Measurements from ENCODE around the gene TBC1D10B.
"Not testable (repeated sequence)": the region's sequence is repeated elsewhere in the genome, so short reads cannot be mapped to it uniquely, and the experiment has no call there.

TBC1D10B gene

DNA sequence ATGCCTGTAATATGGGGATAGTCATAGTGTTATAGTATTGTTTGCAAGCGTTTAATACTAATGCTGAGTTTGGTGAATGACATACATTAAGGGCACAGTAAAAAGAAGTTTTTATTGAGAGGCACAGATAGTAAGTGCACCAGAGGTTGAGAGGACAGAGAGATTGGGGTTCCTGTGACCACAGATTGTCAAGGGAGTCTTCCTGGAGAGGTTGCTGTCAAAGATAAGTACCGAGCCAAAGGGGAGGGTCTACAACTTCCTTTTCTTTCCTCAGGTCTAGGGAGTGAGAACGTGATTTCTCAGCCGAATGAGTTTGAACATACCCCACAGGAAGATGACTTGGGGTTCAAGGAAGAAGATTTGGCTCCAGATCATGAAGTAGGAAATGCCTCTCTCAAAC, 26.8 kb upstream of the TBC1D10B start:
- DNase-seq (ENCODE audit: low read depth) = no peak

DNA sequence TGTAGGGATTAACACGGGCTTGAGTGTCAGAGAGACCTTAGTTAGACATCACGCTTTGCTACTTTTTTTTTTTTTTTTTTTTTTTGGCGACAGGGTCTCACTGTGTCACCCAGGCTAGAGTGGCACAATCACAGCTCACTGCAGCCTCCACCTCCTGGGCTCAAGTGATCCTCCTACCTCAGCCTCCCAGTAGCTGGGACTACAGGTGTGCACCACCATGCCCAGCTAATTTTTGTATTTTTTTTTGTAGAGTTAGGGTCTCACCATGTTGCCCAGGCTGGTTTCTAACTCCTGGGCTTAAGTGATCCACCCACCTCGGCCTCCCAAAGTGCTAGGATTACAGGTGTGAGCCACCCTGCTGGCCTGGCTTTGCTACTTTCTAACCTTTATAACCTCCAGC, 26.3 kb upstream of the TBC1D10B start:
- not testable (repeated sequence) for DNase-seq (ENCODE audit: low read depth)

DNA sequence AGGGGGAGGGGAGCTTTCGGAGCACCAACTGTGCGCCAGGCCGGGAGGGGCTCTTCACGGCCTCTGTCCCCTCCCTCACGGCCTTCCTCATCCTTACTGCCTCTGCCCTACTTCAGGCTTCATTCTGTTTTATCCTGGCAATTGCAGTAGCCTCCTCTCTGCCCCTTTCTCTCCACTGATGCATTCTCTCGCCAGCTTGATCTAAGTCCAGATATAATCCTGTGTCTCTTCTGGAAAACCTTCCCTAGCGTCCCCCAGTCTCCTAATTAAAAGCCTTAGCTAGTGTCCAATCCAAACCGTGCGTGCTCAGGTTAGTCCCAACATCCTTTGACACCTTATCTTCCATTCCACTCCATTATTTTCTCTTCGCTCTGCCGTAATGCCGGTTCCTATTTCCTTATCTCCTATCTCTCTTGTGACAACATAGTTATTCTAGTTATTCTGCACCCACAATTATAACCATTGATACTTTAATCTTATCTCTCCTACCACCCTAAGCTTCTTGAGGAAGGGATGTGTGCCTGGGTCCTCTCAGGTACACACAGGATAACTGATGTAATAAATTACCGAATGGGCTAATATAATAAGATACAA, 25.8 kb upstream of the TBC1D10B start:
- no peak for DNase-seq (ENCODE audit: low read depth)

DNA sequence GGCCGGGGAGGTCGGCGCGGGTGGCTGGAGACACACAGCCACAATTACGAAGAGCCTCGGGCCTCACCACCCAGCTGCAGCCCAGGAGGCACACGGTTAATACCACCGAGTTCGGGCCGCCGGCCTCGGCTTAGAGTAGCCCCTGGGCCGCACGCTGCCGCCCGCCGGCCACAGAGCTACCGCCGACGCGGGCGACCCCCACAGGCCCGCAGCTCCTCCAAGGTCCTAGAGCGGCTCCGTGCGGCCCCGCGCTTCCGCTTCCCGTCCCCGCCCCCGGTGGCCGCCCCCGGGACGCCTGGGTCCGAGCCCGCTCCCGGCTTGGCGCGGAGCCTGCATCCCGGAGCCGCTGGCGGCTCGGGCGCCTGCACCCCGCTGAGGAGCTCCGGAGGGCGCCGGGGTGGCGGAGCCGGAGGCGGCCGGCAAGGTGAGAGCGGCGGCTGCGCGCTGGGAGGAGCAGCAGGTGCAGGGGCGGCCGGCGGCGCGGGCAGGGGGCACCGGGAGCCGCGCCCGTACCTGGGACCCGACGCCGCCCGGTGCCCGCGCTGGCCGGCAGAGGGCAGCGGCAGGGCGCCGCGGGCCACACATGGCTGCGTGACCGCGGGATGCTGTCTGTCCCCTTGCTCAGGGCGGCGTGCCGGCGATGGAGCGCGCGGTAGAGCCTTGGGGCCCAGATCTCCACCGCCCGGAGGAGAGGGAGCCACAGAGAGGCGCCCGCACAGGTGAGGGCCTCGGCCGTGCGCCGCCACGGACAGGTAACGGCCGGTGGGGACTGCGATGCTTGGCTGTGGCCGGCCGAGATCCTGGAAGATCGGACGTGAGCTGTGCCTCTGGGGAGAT, 25.1 kb upstream of the TBC1D10B start, which contains the start of gene ZNF48:
Gene ZNF48 (plus strand): TSS at position 266 of the 837 bp plus-strand sequence. CDS start 375 bp downstream, at position 641.
- no peak for DNase-seq (ENCODE audit: low read depth)

DNA sequence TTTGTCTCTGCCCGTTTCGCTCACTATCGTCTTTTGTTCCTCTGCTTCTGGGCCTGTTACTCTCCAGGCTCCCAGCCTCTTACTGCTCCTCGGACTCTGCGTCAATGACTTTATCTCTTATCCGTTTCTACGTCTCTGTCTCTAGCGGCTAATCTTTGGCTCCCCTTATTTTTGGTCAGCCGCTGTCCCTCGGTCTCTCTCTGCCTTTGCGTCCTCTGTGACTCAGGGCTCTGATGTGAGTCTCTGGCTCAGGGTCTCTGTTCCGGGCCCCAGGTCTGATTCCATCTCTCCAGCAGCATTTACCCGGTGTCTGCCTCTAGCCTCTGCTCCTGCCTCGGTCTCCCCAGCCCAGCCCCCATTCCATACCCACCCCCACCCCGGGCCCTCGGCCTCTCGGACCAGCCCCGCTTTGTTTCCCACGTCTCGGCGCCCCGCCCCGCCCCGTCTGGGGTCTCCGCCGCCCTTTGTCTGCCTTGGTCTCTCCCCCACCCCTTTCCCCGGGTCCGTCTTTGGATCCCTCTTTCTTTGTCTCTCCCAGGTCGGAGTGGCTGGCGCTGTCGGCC, 24.4 kb upstream of the TBC1D10B start:
- no peak for DNase-seq (ENCODE audit: low read depth)

DNA sequence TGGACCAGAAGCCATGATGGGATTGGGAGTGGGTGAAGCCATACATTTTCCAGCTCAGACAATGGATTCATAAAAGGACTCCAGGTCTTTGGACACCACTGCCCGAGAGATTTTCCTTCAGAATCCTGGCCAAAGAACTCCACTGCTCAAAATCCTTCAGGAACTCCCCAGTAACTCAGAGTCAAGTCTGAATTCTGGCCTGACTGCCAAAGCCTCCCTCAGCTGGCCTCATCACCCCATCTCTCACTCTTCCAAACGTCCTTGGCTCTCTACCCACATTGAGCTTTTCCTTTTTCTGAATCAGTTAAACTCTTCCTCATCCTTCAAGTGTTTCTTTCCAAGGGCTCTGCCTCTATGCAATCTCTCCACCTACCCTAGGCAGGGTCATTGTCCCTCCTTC, 13.2 kb upstream of the TBC1D10B start:
- DNase-seq (ENCODE audit: low read depth) = no peak

DNA sequence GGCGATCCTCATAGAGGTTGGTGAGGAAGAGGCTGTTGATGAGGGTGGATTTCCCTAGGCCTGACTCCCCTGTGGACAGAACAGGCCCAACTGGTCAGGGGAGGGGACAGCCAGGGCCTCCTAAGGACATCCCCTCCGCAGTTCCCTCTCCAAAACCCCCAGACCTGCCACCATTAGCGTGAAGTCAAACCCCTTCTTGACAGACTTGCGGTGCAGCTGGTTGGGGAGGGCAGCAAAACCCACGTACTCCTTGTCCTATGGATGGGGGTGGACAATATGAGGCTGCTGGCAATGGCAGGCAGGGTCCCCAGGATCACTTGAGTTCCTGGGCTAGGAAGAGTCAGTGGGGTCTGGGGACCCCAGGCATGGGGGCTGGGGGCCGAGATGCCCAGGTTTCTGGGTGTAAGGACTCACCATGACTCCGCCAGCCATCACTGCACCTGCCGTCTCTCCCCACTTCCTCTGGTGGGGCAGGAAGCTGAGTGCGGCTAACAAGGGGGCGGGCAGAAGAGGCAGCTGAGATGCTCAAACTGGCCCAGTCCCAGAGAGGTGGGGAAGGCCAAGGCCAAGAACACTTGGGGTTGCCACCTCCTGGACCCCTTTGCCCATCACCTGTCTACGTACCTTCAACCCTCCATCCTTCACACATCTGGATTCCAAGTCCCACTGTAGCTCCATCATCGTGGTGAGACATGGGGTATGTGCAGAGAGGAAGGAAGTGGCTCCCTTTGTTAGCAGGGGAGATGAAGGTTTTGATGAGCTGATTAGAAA, 12.0 kb upstream of the TBC1D10B start, which contains the start of gene SEPTIN1:
Gene SEPTIN1 (minus strand): TSS at position 451 of the 771 bp plus-strand sequence. CDS start 19 bp downstream, at position 432.
- DNase-seq (ENCODE audit: low read depth) = no peak

DNA sequence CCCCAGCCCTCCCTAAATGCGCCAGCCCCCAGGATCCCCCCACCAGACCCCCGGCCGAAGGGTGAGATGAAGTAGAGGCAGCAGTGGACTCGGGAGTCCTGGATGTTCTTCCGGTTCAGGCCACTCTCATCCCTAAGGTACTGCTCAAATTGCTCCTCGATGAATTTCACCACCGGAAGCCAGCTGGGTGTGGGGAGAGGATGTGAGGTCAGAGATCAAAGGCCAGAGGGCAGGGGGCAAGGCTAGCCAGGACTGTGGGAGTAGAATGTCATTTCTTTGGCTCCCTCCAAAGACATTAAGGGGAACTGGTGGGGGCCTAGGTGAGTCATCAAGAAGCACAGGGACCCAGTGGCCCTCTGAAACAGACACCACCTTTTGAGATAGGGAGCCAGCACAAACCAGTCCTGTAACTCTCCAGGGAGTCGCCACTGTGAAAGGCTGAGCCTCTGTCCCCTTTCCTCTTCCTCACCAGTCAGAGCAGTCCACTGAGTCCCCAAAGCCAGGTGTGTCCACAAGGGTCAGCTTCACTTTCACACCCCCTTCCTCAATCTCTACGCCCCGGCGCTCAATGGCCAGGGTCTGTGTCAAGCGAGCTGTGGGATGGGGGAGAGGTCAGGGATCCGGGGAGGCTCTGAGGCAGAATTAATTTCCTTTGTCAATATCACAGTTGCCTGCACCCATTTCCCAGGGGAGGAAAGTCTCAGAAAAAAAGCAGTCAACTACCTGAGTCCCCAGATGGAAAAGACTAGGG, 11.2 kb upstream of the TBC1D10B start:
- DNase-seq (ENCODE audit: low read depth) = no peak

DNA sequence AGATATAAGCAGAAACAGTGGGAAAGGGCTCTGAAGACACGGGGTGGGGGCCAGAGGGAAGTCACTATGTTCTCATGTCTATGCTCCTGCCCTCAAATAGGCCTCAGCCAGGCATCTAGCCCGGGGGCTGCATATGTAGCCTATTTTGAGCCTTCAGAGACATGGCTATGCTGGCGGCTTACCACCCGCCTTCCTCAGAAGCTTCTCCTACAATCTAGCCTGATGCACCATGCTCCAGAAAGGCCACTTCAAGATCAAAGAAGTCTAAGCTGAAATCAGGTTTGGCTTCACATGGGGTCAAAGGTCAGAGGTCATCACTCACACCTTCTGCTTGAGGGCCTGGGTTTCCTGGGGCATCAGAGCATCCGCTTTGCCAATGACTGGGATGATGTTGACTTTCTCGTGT, 10.5 kb upstream of the TBC1D10B start:
- DNase-seq (ENCODE audit: low read depth) = no peak

DNA sequence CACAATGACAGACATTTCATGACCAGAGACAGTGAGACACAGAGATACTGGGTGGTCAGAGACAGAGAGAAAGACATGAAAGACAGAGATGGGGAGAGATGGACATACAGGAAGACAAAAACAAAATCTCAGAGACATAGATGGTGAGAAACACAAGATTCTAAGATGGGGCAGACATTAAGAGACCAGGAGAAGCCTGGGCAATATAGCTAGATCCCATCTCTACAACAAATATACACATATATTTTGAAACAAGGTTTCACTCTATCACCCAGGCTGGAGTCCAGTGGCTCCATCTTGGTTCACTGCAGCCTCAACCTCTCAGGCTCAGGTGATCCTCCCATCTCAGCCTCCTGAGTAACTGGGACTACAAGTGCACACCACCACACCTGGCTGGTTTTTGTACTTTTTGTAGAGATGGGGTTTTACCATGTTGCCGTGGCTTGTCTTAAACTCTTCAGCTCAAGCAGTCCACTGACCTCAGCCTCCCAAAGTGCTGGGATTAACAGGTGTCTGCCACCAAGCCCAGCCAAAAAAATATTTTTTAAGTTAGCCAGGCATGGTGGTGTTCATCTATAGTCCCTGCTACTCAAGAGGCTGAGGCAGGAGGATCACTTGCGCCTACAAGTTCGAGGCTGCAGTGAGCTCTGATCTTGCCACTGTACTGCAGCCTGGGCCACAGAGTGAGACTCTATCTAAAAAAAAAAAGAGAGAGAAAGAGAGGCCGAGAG, 9.9 kb upstream of the TBC1D10B start:
- no peak for DNase-seq (ENCODE audit: low read depth)

DNA sequence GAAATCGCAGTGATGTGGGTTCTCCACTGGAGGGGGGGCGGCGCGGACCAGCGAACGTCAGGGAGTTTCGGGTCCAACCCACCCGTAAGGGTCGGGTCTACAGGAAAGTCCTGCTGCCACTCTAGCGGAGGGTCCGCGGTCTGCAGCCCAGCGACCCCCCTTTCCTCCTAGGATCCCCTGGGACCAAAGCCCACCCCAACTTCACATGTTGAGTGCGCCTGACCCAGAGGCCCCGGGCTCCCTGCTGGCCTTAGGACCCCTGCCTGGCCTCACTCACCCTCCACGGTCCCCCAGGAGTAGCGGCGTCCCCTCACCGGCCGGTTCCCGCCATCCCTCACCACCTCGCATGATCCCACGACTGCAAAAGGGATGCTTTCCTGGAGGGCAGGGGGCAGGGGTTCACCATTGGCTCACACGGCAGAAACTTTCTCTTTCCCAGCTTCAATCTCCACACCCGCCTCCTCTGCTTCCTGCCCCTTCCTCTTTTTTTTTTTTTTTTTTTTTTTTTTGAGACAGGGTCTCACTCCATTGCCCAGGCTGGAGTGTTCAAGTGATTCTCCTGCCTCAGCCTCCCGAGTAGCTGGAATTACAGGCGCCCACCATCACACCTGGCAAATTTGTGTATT, 9.0 kb upstream of the TBC1D10B start:
- DNase-seq (ENCODE audit: low read depth) = no peak

DNA sequence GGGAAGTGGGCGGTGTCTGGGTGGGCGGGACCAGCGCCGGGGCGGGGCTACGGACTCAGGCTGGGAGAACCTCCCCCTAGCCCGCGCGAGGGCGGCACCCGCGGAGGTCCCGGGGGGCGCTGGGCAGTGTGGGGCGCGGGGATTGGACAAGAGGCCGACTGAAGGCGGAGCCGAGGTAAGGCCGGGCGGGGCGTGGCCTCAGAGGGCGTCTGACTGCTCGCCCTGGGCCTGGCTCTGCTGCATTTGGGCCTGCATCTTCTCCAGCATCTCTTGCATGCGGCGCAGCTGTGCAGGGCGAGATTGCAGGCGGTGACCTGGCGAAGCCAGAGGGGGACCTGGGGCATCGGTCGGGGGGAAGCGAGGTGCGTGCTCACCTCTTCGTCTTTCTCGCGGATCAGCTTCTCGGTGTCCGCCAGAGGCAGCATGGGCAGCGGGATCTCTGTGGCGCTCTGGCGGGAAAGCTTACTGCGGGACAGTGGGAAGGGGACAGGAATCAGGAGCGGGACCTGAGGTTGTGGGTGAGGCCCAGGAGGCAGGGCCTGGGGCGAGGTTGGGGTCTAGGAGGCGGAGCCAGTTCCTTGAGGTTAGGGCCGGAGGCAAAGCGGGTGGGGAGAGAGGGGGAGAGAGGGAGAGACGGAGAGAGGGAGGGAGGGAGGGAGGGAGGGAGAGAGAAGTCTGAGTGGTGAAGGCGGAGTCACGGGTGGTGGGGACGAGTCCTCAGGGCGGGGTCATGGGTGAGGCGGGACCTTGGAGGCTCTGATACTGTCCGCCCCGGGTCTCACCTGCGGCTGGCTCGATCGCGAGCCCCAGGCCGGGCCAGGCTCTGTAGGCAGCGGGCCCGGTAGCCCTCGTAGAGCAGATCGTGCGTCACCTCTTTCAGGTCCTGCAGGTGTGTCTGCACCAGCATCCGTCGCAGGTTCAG, 8.2 kb upstream of the TBC1D10B start:
- DNase-seq (ENCODE audit: low read depth) = peak; percentile 99

DNA sequence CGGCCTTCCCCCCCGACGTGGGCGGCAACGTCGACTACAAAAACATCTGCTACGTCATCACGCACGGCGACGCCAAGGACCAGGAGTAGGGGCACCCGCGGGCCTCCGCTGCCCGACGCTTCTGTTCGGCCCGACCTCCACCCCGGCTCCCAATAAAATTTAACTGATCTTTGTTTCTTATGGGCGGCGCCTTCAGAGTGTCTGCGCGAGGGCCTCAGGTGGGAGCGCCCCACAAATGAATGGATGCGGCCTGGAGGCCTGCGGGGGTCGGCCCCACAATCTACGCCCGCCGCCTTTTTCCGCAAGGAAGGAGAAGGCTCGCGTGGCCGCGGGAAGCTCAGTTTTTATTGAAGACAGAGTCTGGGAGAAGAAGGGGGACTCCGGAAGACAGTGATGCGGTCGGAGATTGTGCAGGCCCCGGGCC, 7.5 kb upstream of the TBC1D10B start:
- DNase-seq (ENCODE audit: low read depth) = no peak

DNA sequence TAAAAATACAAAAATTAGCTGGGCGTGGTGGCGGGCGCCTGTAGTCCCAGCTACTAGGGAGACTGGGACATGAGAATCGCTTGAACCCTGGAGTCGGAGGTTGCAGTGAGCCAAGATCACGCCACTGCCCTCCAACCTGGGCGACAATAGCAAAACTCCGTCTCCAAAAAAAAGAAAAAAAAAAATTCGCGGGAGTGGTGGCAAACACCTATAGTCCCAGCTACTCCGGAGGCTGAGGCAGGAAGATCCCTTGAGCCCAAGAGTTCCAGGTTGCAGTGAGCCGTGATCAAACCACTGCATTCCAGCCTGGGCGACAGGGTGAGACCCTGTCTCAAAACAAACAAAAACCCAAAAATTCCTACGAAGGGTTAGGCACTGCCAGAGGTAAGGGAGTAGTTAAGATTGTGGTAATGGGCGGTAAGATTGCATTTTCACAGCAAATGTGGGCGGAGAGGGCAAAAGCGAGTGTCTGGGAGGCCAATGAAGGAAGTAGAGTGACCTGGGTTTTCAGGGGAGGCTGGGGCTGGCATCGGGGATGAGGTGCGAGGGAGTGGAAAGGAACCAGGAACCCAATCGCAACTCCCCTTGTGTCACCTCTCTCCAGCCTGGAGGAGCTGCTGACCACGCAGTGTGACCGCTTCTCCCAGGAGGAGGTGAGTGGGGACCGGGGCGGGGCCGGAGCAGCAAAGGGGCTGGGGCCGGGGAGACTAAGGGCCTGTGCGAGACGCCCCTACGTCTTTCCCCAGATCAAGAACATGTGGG, 6.9 kb upstream of the TBC1D10B start:
- DNase-seq (ENCODE audit: low read depth) = no peak

DNA sequence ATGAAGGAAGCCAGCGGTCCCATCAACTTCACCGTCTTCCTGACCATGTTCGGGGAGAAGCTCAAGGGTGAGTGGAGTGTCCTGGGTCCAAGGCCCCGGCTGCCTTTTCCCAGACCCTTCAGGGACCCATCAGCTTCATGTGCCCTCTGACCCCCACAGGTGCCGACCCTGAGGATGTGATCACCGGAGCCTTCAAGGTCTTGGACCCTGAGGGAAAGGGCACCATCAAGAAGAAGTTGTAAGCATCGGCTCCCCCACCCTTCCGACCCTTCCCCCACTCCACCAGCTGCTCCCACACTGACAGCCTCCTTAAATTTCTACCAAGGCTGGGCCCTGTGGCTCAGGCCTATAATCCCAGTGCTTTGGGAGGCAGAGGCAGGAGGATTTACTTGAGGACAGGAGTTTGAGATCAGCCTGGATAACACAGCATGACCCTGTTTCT, 6.2 kb upstream of the TBC1D10B start:
- DNase-seq (ENCODE audit: low read depth) = no peak

DNA sequence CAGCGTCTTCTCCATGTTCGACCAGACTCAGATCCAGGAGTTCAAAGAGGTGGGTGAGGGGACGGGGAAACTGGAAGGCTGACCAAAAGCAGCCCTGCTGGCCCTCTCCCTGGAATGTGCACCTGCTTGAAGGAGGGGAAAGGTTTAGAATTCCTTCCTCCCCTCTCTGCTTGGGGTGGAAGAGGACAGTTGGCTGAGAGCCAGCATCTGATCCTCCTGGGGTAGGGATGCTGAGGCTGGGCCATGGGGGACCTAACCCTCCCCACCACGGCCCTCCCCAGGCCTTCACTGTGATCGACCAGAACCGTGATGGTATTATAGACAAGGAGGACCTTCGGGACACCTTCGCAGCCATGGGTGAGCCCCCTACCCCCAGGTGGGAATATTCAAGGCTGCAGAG, 5.6 kb upstream of the TBC1D10B start:
- no peak for DNase-seq (ENCODE audit: low read depth)

DNA sequence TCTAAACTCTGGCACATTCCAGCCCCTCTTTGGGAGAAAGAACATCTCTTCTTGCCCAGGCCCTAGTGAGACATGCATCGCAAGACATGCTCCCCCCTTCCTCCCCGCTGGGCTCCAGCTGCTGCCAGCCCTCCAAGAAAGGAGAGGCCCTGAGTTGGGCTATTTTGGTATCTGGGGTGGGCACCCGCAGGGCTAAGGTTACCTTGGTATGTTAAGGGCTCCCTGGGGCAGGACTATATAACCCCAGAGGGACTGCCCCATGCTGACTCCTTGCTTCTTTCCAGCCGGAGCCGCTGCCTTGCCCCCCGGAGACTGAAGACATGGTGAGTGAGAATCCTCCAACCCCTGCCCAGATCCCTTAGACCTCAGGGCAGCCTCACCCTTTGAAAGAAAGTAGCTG, 4.2 kb upstream of the TBC1D10B start, which contains the start of gene MYL11:
Gene MYL11 (plus strand): TSS at position 265 of the 400 bp plus-strand sequence. CDS start 56 bp downstream, at position 321.
- DNase-seq (ENCODE audit: low read depth) = no peak

DNA sequence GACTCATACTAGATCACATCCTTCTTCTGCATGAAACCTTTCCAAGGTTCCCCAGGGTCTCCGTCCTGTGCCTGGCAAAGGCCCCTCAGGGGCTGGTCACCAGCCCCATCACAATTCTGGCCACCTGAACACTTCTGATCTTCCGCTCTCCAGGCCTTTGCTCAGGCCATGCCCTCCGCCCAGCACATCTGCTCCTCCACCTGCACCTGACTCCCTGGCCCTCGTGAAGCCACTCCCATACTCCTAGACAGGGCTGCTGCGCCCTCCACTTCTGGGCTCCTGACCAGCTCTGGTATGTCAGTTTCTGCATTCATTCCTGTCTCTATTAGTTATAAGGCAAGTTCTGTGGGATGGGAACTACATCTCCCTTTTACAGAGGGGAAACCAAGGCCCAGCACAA, 2.4 kb upstream of the TBC1D10B start:
- DNase-seq (ENCODE audit: low read depth) = no peak
